Stimulated activated CD8-positive, alpha-beta memory T cell treated with anti-CD3 and anti-CD28 coated beads, Interleukin-15, amount 100 ng/mL, for 1 hour (primary cell): ENCODE data around the gene HACL1.

Experiments
- DNase-seq: peaks from one replicate; pipeline ENCODE4 v3.0.0-alpha.2; 2020; ENCODE audit warnings: low read depth

The HACL1 gene

DNA sequence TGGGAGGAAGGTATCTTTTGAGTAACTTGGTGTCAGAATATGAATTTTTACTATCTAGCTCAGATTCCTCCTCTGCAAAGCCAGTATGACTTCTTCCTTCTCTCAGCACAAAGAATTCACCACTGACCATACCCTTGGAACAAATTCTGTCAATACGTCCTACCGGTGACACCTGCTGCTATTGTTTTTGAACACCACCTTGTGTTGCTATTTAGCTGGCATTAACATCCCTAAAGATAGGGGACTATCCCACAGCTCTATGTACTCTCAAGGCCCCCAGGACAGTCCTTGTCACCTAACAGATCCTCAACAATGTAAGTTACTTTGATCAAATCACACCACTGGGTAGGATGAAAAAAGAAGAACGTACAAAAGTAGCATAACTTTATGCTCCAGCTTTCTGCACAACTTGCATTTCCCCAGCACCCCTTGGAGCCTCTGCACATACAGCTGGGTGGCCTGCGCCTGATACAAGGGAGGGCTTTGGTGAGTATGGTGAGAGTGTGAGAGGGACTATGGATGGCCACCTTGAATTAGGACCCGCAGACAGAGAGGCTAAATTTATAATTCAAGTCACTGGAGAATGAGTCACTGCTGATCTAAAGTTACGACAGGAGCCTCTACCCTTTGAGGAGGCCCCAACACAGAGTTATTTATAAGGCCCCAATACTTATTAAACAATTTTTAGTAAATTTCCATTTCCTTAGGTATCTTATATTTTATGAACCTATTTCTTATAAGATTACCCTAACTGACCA, 77.5 kb downstream of the HACL1 start:
- no peak for DNase-seq

DNA sequence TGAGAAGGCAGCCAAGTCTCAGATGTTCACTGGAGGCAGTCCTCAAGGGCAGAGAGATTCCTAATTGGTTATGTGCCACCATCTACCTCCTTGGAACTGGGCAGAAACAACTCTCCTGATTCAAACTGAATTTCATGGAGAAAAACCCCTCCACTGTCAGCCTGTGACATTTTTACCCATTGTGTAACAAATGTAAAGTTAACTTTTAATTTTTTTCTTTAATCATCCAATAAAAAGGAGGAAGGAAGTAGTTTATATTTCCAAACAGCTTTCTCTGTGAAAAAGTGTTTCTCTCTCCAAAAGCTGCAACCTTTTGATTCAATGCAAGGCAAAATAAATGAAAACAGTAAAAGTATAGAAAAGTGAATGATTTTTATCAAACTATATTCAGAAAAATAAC, 79.4 kb downstream of the HACL1 start:
- no peak for DNase-seq

DNA sequence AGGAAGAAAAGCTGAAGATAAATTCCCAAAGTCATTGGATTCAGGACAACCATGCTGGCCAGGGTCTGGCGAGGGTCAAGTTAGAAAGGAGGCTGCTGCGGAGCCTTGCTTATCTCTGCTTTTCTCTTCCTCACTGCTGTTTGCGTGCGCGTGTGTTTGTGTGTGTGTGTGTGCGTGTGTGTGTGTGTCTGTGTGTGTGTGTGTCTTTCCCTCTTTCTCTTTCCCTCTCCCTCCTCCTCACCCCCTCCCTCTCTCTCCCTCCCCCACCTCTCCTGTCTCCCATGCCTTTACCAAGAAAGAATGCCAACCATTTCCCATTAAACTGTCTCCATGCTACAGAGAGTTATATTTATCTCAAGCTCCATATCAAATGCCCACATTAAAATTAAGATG, 79.8 kb downstream of the HACL1 start, which contains the start of gene COLQ:
Gene COLQ, minus strand, starts transcription at position 134 of the 393 bp plus-strand sequence. Its CDS starts 81 bp downstream, at position 53.
- DNase-seq, result no peak

GRCh38 chr3:15520804-15521572, 80.4 kb downstream of the HACL1 start:
- DNase-seq, result no peak

GRCh38 chr3:15520185-15520584, 81.2 kb downstream of the HACL1 start:
- DNase-seq, result no peak

GRCh38 chr3:15519096-15519495, 82.3 kb downstream of the HACL1 start:
- DNase-seq, result no peak

GRCh38 chr3:15514663-15515340, 86.6 kb downstream of the HACL1 start:
- DNase-seq, result no peak

DNA sequence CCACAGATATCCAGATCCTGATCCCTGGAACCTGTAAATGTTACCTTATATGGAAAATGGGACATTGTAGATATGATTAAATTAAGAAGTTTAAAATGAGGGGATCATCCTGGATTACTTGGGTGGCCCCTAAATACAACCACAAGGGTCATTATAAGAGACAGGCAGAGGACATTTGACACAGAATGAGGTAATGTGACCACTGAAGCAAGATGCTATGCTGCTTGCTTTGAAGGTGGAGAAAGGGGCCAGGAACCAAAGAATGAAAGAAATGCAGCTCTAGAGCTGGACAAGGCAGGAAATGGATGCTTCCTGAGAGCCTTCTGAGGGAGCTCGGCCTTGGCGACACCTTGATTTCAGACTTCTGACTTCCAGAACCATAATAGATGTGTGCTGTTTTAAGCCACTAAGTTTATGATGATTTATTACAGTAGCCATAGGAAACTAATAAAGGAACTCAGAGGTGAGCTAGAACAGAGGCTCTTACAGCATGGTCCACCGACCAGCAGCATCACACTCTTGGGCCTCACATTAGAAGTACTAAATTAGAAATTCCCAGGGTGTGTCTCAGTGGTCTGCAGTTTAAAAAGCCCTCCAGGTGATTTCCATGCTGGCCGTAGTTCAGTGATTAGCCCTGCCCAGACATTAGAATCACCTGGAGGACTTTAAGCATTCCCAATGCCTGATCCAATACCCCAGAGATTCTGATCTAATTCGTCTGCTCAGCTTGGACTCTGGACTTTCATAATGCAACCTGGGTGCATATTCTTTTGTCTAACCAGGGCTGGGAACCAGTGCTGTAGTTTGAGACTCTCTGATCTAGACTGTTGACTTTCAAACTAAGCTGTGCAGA, 87.3 kb downstream of the HACL1 start:
- DNase-seq, result no peak

- DNase-seq, result no peak
Measured at GRCh38 chr3:15513116-15513515, 88.3 kb downstream of the HACL1 start.

GRCh38 chr3:15512166-15512565, 89.2 kb downstream of the HACL1 start:
- no peak for DNase-seq

DNA sequence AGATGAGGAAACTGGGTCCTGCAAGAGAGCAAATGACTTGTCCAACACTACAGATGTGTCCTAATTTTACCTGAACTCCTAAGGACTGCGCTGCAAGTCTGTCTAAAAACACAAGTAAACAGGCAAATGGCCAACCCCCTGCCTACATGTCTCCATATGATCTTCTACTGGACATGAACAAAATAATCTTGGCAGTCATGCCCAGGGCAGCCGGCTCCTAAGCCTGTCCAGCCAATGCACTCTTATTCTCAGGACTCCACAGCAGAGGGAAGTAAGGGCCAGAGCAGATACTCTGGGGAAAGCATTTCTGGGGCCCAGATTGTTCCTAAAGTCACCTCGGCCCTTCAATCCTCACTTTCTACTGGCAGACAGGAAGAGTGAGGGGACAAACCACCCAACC, 90.2 kb downstream of the HACL1 start:
- DNase-seq, result no peak
